Large intestine (tissue), 1 donor: ENCODE data around the gene AKR1C3. TPM values are rescaled to one million over a fixed set of nuclear protein-coding genes. Genes with fewer than 3 reads are reported as not detected.

Experiments used
- polyA plus RNA-seq: library from polyadenylated mRNA; unstranded; fragments of 120-200 nt; gene quantifications from one replicate; pipeline ENCODE4 v1.2.1, GENCODE V29; 2013

AKR1C3 gene
- polyA plus RNA-seq, 1 donor: 4.1 TPM

Other genes starting within 250 kb of the AKR1C3 start
- 12.0 TPM for gene AKR1C1, start 131.0 kb upstream of the AKR1C3 start, polyA plus RNA-seq
- 10.2 TPM for gene AKR1C2, start 90.6 kb upstream of the AKR1C3 start, polyA plus RNA-seq
- gene AKR1C8, start 90.7 kb downstream of the AKR1C3 start, polyA plus RNA-seq: 0.13 TPM
- 0.39 TPM for gene AKR1C4, start 102.4 kb downstream of the AKR1C3 start, polyA plus RNA-seq